ENCODE results near the gene CPT2. TPM values are rescaled to one million over a fixed set of nuclear protein-coding genes. Genes with fewer than 3 reads are reported as not detected.

CPT2 gene
- total RNA-seq, 2 experiments from 2014 or later = 12.2 to 13.0 TPM

DNA sequence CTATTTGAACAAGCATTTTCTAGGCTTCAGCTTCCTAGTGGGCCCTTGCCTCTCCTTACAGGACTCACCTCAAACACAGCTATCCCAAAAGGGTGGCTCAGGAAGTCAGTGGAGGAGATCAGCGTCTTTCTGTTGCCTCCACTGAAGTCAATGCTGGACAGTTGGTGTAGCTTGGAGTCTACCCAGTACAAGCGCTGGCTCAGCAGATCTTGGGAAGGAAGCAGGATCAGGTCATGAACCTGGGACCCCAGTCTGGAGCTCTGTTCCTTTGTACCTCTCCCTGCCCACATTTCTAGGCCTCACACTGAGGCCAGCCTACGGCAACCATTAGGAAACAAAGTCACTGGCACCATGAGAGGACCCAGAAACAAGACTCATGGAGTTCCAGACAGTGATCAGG is 65.4 kb downstream of the CPT2 start:
- H3K27ac Mint-ChIP-seq = no peak overlapping the region
- peaks cover 52% of the 10 kb centered on the region for H3K36me3 Mint-ChIP-seq (ENCODE audit: low read depth)
- DNase-seq = no peak
- no peak overlapping the region for H3K4me3 Mint-ChIP-seq
- no peaks in the 10 kb centered on the region for H3K9me3 Mint-ChIP-seq
- H3K27me3 Mint-ChIP-seq = no peaks in the 10 kb centered on the region
- ChIA-PET POLR2A (no interaction called here), CTCF (interaction anchor here (0.9 to 1.3 kb wide), 2 partner anchors 10 to 17 kb away, joined by 3 to 4 read pairs; no protein-coding TSS in a partner anchor)
- no peaks in the 10 kb centered on the region for H3K4me1 Mint-ChIP-seq

Other genes with a start within 250 kb of the CPT2 start
- not detected for gene PODN, start 134.6 kb upstream of the CPT2 start, total RNA-seq
- not detected for gene SLC1A7, start 54.2 kb upstream of the CPT2 start, total RNA-seq
- 10 to 100 TPM; 51.0 to 54.0 TPM for gene CZIB, start 23.8 kb downstream of the CPT2 start, total RNA-seq
- 10 to 100 TPM; 73.3 to 74.1 TPM for gene MAGOH, start 41.7 kb downstream of the CPT2 start, total RNA-seq
- 10 to 100 TPM; 51.8 to 56.6 TPM for gene LRP8, start 131.2 kb downstream of the CPT2 start, total RNA-seq

Measured in activated CD4-positive, alpha-beta T cell treated with anti-CD3 and anti-CD28 coated beads, Interleukin-2, amount 10 ng/mL, durations not matched to agents 7 days and 5 days (primary cell).